ENCODE measurements around the gene VEPH1.

VEPH1 gene

DNA sequence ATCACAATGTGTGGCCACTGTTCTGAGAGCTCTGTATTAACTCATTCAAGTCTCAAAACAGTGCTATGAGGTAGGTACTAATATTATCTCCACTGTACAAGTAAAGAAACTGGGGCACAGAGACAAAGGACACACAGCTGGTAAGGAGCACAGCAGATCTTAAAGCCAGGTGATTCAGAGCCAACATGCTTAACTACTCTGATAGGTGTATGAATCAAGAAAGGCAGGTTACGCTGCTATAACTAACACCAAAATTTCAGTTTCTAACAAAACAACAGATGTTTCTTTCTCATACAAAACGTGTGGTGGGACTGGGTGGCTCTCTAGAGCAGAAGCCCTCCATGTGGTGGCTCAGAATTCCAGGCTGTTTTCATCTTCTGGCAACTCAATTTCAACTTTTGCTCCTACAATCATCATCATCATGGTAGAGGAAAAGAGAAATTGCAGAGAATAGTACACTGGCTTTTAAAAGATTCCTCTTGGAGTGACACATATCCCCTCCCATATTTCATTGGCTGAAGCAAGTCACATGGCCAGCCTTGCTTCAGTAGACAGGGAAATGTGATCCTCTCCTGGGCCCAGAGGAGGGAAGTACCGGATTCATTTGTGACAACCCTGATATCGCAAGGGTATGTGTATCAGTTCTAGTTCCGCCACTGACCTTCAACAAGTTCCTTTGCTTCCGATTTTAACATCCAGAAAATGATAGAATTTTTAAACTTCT, 192.7 kb downstream of the VEPH1 start:
- DNase-seq, result no peak

DNA sequence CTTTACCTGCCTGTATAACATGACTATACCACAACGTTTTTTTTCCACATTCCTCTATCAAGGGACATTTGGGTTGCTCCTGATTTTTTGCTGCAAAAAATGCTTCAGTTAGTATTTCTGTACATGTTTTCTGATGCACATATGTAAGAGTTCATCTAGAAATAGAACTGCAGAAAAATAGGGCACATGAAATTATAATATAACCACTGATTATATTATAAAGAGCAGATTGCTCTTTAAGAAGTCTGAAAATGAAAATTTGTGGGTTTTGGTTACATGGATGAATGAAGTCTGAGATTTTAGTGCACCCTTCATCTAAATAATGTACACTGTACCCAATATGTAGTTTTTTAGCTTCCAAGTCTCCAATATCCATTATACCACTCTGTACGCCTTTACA, 196.7 kb downstream of the VEPH1 start:
- DNase-seq, result no peak

DNA sequence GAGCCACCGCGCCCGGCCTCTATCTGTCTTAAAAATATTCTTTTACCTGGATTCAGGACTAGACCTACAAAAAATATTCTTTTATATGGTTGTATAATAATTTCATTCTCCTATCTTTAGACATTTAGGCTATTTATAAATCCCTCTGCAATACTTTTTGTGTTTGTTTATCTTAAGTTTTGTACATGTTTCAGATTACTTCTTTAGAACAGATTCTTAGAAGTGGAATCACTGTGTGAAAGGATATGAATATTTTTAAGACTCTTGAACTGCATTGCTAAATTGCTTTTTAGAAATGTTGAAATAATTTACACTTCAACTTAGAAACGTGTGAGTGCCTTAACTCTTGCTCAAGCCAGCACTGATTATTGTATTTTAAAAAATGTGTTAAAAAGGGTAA, 197.8 kb downstream of the VEPH1 start:
- DNase-seq, result no peak

DNA sequence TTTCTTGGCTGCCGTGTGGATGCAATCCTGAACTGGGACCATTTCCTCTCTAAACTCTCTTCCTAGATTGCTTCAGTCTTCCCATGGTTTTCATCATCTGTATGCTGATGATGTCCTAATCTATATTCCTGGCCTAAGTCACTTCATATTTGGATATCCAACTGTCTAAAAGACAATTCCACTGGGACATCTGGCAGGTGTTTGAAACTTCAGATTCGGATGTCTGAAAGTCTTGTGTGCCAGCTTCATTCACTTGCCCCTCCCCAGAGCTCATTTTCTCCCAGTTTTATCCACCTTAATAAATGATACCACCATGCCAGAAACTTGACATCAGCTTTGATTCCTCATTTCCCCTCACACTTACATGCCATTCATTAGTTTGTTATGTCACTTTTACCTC, 201.5 kb downstream of the VEPH1 start:
- DNase-seq, result no peak

DNA sequence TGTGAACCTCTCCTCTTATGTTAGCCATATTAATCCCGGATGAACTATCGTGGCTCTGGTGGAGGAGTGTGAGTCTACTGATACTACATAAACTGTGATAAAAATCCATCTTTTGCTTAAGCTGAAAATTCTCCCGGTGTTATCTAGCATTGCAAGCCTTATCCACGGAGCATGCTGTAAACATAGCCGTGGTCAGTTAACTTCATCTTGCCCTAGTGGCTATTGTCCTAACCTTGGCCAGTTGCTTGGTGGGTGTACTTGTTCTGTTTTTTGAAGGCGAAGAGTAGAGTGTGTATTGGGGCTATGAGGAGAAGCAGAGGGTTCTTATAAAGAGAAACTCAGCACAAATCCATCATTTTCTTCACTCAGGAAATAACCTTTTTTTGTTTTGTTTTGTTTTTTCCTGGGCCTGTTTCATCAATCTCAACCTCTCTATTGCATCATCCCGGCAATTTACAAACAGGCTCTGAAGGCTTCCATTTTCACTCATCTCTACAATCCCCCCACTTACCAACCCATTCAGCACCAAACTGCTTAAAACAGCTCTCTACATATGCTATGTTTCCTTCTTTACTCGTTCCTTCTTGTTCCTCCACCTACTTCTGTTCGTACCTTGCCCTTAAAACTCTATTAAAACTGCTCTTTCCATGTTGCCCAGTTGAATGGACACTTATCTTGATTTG, 202.1 kb downstream of the VEPH1 start:
- DNase-seq, result no peak

DNA sequence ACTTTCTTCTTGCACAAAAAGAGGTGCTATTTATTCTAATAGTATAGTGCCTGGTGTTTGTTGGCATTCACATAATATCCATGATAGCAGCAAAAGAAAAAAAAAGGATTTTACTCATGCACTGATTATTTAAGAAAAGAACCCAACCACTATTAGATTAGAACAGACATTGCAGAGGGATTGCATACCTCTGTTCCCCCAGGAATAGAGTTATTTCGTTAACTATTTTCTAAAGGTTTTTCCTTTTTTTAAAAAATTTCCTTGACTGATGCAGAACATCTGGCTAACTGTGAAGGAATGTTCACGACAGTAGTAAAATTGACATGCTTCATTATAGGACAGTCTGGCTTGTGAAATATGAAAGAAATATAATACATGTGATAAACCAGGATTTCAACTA, 203.1 kb downstream of the VEPH1 start:
- DNase-seq, result no peak

DNA sequence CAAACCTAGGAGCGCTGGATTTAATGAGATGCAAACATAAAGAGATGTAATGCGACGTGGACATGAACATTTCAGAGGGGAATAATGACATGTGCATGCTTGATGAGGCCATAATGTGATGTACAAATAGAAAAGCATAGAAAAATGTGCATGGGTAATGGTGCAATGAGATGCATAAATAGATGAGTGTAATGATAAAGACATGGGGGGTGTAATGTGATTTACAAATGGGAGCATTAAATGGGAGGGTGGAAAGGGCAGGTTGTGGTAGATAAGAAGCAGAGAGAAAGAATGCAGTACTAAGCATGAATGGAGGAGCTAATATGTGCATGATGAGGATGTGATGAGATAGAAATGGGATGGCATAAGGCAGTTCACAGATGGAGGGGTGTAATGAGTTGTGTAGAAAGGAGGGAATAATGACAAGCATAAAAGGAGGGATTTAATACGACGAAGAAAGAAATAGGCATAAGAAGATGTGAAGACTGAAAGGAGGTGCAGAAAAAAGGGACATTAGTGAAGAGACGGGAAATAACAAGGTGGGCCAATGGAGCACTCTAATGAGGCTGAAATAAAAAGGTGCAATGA, 205.8 kb downstream of the VEPH1 start:
- DNase-seq, result no peak

DNA sequence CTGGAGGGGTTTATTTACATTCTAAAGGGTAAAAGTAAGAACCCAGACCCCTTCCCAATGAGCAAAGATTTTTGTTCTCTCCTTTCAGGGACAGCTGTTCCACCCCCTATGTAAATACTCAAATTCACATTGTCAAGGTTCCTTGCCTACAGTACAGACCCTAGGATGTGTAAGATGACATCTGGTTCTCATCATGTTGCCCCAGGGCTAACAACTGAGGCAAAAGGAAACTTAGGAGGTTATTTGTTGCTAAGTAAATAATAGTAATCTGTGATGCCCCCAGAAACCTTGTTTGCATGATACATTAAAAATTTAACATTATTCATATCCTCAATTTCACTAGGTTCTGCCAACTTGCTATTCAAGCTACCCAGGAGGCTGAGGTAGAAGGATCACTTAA, 208.3 kb downstream of the VEPH1 start:
- DNase-seq, result no peak

DNA sequence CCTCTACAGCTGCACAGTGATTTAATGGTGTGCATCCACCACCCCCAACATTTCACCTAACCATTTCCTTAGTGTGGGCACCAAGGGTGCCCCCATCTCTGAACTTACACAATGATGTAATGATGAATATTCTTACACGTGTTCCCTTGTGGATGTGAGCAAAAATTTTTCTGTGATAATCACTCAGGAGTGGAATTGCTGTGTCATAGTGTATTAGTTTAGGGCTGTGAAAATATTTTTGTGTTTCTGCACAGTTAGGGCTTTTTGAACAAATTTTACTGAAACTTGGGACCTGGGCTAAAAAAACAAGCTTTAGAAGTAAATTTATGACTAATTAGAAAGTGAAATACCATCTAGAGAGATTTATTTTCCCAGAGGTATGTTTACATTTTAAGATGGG, 208.7 kb downstream of the VEPH1 start:
- DNase-seq, result no peak

DNA sequence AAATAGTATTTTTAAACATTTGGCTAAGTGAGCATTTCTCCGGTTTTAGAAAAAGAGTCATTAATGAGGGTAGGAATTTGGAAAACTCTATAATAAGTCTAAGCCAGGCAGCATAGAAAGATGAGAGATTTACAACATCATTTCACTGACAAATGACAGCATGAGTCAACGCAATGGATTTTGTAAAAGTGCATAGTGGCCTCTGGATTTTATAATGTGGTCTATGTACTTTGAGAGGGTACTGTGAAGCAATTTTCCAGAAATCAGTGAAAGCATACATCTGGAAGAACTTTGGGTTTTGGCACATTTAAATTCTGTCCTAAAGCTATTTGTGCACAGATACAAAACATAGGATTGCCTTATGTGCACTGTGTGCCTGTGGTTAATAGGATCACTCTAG, 212.4 kb downstream of the VEPH1 start:
- no peak for DNase-seq

DNA sequence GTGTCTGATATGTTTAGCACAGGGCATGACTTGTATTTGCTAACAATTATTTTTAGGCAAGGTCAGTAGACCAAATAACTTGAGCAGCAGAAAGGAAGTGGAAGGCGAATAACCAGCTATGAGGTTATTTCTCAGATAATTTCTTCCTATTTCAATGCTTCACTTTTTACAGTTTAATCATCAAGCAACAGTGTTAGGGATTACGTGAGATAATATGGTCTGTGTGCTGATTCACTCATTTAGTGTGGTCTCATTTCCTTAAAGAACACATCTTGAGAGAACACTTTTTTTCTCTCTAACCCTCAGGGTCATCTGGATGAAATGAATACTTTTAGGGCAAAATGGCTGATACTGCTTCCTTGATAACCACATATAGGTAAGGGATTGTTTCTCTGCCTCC, 217.2 kb downstream of the VEPH1 start:
- DNase-seq, result no peak

DNA sequence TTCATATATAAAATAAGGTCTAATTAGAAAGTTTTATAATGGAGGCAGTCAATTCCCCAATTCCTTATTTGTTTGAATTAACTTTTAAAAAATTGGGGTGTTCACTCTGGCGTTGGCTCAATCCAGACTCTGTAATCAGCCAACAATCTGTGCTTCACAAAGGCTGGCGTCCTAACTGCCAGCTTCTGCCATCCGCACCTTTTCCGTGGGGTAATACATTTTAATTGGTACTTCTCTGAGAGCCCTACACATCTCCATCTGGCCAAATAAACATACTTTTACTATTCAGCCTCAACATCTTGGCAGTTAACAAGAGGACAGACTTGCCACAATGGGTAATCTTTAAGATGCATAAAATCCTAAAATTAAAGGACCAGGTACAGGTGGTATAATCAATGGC, 218.1 kb downstream of the VEPH1 start:
- no peak for DNase-seq

DNA sequence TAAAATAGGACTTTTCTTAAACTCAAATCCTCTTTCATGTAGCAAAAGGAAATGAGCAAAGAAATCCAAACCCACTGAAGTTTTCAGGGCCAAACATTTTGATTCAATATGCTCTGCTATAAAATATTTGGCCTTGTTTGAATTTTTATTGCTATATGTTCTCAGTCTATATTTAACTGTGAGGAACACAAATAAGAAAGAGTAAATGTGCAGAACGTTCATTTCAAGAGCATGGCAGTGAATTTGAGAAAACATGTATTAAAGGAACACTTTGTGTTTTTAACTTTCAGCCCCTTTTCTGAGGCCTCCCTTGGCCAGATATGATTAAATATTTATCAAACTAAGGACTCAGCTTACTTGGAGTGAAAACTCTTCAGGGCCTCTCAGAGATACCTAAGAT, 218.5 kb downstream of the VEPH1 start:
- DNase-seq, result no peak

DNA sequence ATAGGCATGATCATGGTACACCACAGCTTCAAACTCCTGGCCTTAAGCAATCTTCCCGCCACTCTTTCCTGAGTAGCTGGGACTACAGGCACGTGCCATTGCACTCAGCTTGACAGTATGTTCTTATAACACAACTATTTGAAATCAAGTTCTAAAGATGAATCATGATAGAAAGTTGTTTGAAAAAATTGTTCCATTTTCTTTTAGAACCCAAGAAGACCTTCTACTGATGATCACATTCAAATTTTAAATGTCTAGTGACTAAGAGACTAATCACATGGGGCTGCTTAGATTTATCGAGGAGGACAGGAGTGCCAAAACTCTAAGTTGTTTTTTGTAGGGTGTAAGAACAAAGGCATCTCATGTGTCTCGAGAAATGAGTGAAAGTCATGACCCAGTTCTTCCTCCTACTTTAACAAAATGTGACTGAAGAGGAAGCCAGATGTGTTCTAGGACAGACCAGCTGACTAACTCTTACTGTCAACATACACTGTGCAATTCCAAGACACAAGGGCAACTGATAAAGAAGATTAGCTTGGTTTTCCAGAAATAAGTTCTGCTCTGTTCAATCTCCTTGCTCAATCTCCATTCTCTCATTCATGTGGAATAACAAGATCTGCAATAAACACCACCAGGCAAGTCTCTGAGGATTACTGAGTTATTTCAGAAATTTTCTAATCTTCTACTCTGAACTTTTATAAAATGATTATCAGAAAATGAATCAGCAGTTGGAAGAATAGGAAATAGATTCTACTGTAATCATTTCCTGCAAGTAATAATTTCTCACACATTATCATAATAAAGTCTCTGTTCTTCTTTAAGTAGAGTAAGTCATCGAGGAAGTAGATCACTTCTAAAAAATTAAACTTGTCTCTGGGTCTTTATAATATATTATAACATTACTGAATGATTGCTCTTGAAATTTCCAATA, 220.7 kb downstream of the VEPH1 start:
- no peak for DNase-seq

DNA sequence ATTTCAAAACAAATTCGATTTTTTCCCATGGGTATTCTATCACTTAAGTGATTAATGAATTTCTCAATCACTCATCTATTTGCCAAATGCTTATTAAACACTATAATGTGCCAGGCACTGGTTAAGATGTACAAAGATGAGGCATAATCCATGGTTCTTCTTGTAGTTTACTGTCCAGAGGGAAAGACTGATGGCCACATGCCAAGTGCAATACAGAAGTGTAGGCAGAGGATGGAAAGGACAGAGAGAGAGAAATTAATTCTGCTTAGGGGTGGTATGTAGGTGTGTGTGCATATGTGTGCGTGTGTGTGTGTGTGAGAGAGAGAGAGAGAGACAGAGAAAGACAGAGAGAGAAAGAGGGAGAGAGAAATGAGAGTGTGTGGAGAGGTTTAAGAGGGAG, 222.4 kb downstream of the VEPH1 start:
- DNase-seq, result no peak

DNA sequence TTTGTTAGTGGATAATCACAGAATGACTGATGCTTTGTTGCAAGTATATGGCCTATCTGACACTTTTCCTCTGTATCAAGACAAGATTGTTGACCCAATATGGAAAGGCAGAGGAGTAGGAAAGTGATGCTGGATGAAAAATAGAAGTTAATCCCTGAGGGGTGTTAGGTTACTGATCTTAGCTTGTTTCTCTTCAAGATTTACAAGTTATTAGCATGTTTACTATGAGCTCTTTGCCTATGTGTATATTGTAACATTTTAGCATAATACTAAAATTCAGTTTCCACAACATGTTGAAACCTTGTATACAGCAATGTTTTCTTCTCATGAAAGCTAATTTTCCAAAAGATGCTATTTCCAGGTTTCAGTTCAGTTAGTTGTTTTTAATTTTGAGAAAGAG, 222.9 kb downstream of the VEPH1 start:
- no peak for DNase-seq

DNA sequence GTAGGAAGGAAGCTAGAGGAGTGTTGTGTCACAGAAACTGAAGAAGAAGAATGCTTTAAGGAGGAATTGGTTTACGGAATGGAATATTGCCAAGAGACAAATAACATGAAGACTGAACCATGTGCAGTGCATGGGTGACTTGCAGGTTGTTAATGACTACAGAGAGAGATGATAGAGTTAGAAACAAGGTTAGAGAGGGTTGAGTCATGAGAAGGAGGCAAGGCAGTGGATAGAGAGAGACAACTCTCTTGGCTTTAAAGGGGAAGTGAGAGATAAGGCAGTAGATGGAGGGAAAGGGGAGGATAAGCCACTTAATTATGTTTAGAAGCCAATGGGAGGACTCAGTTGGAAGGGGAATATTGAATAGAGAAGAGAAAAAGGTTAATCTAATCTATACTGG, 224.0 kb downstream of the VEPH1 start:
- no peak for DNase-seq

DNA sequence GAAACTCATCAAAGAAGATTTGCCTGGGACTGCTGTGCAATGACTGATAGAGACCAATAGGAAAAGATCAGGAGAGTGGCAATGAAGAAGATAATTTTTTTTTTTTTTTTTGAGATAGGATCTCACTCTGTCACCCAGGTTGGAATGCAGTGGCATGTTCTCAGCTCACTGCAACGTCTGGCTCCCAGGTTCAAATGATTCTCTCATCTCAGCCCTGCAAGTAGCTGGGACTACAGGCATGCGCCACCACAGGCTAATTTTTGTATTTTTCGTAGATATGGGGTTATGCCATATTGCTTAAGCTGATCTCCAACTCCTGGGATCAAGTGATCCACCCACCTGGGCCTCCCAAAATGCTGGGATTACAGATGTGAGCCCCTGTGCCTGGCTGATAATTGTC, 226.4 kb downstream of the VEPH1 start:
- no peak for DNase-seq

DNA sequence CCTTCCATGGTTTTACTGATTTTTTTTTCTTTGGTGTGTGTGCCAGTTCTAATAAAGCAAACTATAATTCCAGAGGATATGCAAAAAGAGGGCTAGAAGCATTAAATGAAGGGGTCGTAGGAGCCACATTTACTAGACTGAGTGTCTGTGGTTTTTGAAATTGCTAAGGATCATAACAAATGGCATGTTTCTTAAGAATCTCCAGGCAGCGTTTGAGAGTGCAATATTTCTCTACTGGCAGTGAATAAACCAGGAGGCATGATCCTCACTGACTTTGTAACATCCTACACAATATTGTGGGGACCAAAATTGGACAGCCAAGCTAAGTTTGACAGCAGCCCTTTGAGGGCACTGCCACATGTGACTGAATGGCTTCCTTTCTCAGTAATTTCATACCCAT, 227.4 kb downstream of the VEPH1 start:
- DNase-seq, result no peak

DNA sequence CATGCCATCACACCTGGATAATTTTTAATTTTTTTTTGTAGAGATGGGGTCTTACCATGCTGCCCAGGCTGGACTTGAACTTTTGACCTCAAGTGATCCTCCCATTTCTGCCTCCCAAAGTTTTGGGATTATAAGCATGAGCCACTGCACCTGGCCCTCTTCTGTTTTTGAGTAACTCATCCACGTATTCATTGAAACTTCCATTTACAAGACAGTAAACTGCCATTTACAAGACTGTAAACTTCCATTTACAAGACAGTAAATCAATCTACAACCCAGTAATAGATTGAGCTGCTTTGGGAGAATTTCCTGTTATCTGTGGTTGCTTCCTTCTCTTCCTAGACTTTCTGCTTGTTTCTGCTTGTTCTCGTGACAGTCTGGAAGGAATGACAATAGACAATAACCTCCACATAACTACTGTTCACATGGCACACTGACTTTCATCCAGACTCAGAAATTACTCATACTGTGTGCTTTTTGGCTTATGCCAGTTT, 228.5 kb downstream of the VEPH1 start:
- DNase-seq, result no peak

DNA sequence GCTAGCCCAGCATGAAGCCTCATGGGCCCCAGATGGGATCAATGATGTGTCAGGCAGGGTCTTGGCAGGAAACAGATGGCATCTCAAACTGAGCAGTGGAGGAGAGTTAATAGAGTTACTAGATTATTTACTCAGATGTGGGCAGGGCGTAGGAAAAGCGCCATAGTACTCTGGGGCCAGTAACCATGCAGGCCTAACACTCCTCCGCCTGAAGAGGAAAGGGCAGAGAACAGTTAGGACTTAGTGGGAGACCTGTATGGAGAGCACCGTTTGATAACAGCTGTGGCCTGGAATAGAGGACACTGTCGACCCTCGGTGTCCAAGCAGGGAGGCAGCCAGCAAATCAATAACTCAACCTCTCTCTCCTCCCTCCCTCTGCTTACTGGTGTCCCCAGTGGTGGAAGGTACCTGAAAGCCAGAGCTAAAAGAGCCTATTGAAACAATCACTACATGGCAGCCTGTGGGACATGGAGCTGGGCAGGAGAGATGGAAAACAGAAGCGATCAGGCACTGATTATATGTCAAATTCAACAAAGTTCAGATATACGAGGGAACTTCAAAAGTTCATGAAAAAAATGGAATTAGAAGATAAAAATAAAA, 231.8 kb downstream of the VEPH1 start:
- DNase-seq, result no peak
